Effector CD4-positive, alpha-beta T cell (primary cell): ENCODE results near the gene CDCP2.

Source experiments
- DNase-seq: peaks from one replicate; pipeline ENCODE4 v3.0.0-alpha.2; 2020

The CDCP2 gene

GRCh38 chr1:54136269-54136896 is 16.4 kb downstream of the CDCP2 start:
- no peak for DNase-seq

- DNase-seq = no peak
Observed at GRCh38 chr1:54135436-54136120, 17.2 kb downstream of the CDCP2 start.

GRCh38 chr1:54134295-54134694 is 18.5 kb downstream of the CDCP2 start:
- no peak for DNase-seq

- no peak for DNase-seq
Observed at GRCh38 chr1:54132495-54132894, 20.3 kb downstream of the CDCP2 start.

GRCh38 chr1:54131419-54131818 is 21.4 kb downstream of the CDCP2 start:
- DNase-seq = no peak

- no peak for DNase-seq
Observed at GRCh38 chr1:54129858-54130257, 22.9 kb downstream of the CDCP2 start.

- DNase-seq = no peak
Observed at GRCh38 chr1:54127594-54128300, 25.1 kb downstream of the CDCP2 start.

- DNase-seq = no peak
Observed at GRCh38 chr1:54126271-54126815, 26.5 kb downstream of the CDCP2 start.

- no peak for DNase-seq
Observed at GRCh38 chr1:54125386-54126070, 27.3 kb downstream of the CDCP2 start.

- DNase-seq = no peak
Observed at GRCh38 chr1:54124906-54125305, 27.9 kb downstream of the CDCP2 start.

GRCh38 chr1:54124472-54124871 is 28.3 kb downstream of the CDCP2 start:
- no peak for DNase-seq

GRCh38 chr1:54122992-54123391 is 29.8 kb downstream of the CDCP2 start:
- no peak for DNase-seq

- DNase-seq = no peak
Observed at GRCh38 chr1:54122135-54122751, 30.6 kb downstream of the CDCP2 start.

- DNase-seq = peak; percentile 44
Observed at GRCh38 chr1:54121482-54122134, 31.2 kb downstream of the CDCP2 start.

GRCh38 chr1:54120698-54121481 is 31.9 kb downstream of the CDCP2 start:
- DNase-seq = no peak

GRCh38 chr1:54120018-54120697 is 32.6 kb downstream of the CDCP2 start:
- DNase-seq = no peak

GRCh38 chr1:54118704-54119103 is 34.1 kb downstream of the CDCP2 start:
- no peak for DNase-seq

GRCh38 chr1:54117815-54118563 is 34.8 kb downstream of the CDCP2 start:
- no peak for DNase-seq

GRCh38 chr1:54115520-54115919 is 37.3 kb downstream of the CDCP2 start:
- DNase-seq = no peak

- no peak for DNase-seq
Observed at GRCh38 chr1:54114955-54115354, 37.8 kb downstream of the CDCP2 start.
